HFF-Myc (cell line): ENCODE measurements around the gene HAPLN1.

Experiments used
- DNase-seq: peaks from one replicate; pipeline ENCODE4 v3.0.0-alpha.2; 2011; ENCODE audit warnings: low read depth; ENCODE audit errors: extremely low read depth
- H3K4me3 ChIP-seq: replicated peaks from 2 replicates; pipeline ENCODE4 v1.5.1; 2011; ENCODE audit warnings: low read depth, mild to moderate bottlenecking, control low read depth, low read length
- TF ChIP-seq, protein P1 (sequence below): IDR thresholded peaks from 2 replicates; pipeline ENCODE4 v1.5.1; 2012; ENCODE audit warnings: mild to moderate bottlenecking, low read depth, low read length, control low read depth; ENCODE audit errors: missing control alignments

HAPLN1 gene

DNA sequence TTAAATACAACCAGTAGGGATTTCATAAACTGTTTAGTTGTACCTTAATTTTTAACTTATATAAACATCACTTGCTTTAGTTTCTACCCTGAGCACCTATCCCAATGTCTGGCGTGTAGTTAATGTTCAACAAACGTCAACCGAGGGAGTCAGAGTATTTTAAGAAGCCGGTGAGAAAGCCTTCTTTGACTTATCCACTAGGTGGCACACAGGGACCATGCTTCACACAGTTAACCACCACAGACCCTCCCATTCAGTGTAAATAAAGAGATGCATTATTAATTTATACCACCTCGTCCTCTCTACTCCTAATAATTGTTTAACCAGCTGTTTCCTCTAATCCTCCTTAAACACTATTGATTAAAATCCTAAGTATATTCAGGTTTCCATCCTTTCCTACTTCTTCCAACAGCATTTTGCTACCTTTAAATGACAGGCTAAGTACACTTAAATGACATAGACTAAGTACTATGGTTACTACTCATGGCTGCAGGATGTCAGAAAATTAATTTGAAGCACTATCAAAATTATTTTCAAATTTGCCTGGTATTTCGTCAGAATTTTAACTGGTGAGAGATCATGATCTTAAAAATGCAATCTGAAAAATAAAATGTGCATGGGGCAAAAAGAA lies 2.3 kb downstream of the HAPLN1 start:
- H3K4me3 ChIP-seq: no peak overlapping the region
- TF ChIP-seq, protein P1, sequence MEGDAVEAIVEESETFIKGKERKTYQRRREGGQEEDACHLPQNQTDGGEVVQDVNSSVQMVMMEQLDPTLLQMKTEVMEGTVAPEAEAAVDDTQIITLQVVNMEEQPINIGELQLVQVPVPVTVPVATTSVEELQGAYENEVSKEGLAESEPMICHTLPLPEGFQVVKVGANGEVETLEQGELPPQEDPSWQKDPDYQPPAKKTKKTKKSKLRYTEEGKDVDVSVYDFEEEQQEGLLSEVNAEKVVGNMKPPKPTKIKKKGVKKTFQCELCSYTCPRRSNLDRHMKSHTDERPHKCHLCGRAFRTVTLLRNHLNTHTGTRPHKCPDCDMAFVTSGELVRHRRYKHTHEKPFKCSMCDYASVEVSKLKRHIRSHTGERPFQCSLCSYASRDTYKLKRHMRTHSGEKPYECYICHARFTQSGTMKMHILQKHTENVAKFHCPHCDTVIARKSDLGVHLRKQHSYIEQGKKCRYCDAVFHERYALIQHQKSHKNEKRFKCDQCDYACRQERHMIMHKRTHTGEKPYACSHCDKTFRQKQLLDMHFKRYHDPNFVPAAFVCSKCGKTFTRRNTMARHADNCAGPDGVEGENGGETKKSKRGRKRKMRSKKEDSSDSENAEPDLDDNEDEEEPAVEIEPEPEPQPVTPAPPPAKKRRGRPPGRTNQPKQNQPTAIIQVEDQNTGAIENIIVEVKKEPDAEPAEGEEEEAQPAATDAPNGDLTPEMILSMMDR: peak; percentile 68
- DNase-seq: peak; percentile 35

DNA sequence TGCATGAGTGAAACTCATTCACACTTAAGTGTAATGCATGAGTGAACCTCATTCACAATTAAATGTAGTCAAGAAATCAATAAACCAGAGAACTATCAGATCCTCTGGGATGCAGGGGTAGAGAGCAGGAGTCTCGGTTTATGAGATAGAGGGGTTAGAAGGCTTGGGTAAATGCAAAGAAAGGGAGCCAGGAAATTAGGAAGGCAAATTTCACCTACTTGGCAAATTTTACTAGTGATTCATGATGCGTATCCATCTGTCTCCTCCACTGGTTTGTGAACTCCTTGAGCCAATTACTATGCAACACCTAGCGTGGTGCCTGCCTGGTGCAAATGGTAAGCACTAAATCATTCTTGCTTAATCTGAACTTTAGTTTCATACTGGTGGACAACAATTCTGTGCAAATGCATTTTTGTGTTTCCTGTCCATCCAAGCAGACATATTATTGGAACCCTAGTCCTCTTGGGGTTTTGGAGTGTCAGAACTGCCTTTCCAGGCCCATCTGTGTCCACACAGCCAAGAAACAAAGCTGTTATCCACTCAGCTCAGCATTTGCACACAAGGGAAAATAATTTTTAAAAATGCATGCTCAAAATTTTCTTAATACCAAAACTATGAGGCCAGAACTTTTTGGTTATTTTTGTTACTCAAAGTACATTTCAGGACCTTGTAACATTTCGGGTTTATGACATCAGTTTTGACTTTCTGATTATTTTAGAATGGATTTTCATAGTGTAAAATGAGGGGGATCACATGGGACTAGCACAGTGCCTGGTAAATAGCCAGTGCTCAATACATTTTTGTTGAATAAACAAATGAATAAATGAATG lies 5.2 kb downstream of the HAPLN1 start:
- no peak for DNase-seq
- H3K4me3 ChIP-seq: no peak overlapping the region

DNA sequence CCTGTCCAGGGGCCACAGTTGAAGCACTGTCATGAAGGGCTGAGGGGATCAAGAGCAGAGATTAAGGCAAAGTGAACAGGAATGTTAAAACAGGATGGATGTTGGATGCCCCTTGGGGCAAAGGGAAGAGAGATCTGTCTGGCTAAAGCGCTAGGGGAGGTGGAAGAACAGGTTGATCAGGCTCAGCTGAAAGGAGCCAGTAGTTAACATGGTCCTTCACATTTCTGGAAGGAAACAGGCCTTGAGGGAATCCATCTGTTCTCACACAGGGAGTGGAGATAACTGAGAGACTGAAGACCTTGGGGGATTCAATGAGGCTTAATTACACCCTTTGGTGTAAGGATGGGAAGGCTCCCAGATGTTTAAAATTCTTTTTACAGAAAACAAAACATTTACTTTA lies 5.8 kb downstream of the HAPLN1 start:
- no peak overlapping the region for H3K4me3 ChIP-seq
- no peak for DNase-seq
- TF ChIP-seq, protein P1: no peak

More for the DNA sequence above, 5.2 kb downstream of the HAPLN1 start:
- TF ChIP-seq, protein P1: no peak

DNA sequence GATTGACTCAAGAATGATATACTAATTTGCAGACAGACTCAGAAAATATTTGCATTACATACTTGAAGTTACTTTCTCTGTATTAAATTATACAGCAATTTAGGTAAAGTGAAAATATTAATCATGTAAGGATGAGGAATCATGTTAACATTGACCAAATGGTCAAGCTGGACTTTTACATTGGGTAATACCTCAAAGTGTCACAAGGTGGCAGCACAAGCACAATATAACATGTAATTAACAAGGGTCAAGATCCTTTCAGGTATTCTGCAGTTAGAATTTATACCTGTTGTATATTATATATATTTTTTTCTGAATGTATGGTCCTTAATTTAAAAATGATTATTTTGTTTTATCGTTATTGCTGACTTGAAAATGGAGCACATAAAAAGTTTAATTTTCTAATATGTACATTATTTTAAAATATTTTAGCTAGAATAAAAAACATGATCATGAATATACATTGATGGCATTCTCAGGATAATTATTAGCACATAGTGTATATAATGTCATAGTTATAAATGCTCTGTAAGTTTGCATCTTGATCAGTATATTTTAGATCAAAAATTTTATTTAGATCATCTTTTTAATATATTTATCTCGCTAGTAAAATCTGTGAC lies 8.6 kb downstream of the HAPLN1 start:
- DNase-seq: no peak
- TF ChIP-seq, protein P1: peak; percentile 50
- H3K4me3 ChIP-seq: no peak overlapping the region

DNA sequence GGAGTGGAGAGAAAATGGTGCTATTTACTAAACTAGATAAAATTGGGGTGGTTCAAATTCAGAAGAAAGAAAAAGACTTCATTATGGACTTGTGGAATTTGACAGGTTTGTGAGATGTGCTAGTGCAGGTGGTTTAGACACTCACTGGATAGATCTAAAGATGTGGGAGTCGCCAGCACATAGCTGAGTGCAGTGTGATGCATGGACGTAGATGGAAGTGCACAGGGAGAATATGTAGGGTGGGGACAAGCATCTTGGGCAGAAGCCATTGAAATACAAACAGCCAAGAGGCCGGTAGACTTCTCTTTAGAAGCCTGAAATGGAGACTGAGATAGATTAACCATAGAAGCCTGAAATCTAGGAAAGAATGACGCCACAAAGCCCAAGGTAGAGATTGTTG lies 10.7 kb downstream of the HAPLN1 start:
- TF ChIP-seq, protein P1: no peak
- no peak for DNase-seq

DNA sequence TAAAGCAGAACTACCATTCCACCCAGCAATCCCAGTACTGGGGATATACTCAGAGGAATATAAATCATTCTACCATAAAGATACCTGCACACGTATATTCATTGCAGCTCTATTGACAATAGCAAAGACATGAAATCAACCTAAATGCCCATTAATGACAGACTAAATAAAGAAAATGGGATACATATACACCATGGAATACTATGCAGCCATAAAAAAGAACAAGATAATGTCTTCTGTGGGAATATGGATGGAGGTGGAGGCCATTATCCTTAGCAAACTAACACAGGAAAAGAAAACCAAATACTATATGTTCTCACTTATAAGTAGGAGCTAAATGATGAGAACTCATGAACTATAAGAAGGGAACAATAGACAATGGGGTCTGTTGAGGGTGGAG lies 12.5 kb downstream of the HAPLN1 start:
- no peak overlapping the region for H3K4me3 ChIP-seq
- no peak for DNase-seq
- TF ChIP-seq, protein P1: no peak

More for the DNA sequence above, 10.7 kb downstream of the HAPLN1 start:
- H3K4me3 ChIP-seq: no peak overlapping the region
